ENCODE measurements around the gene NEU4. TPM values are rescaled to one million over a fixed set of nuclear protein-coding genes. Genes with fewer than 3 reads are reported as not detected.

NEU4 gene
- total RNA-seq, 1 donor from 2014 or later = 0.09 TPM

- H3K9ac ChIP-seq (ENCODE audit: low read length) = no peak overlapping the region
- peaks cover 15% of the 10 kb centered on the region for H3K9me3 ChIP-seq (ENCODE audit: insufficient read depth, low read depth, low read length)
- no peaks in the 10 kb centered on the region for H3K36me3 Mint-ChIP-seq (ENCODE audit: low read depth, unreplicated experiment)
- H3K79me2 ChIP-seq (ENCODE audit: insufficient read depth, low read length) = no peaks in the 10 kb centered on the region
- peaks cover 31% of the 10 kb centered on the region for H3K27me3 ChIP-seq (ENCODE audit: insufficient read depth, low read length)
- no peaks in the 10 kb centered on the region for H3K4me1 Mint-ChIP-seq (ENCODE audit: low read depth, unreplicated experiment)
- no peak overlapping the region for H2AFZ ChIP-seq (ENCODE audit: low read depth, low read length)
- H3K27ac Mint-ChIP-seq (ENCODE audit: unreplicated experiment) = no peak overlapping the region
- H3K4me3 Mint-ChIP-seq (ENCODE audit: unreplicated experiment) = no peak overlapping the region
- no peaks in the 10 kb centered on the region for H3K9me3 Mint-ChIP-seq (ENCODE audit: unreplicated experiment)
- peaks cover 20% of the 10 kb centered on the region for H4K20me1 ChIP-seq (ENCODE audit: insufficient read depth, low read length)
- TF ChIP-seq EZH2 (IDR thresholded peaks at IDR 0.05; ENCODE audit: insufficient read depth, low read length) (no peak), CTCF (IDR thresholded peaks at IDR 0.05; ENCODE audit: insufficient read depth, low read depth, low read length) (no peak)
- DNase-seq (ENCODE audit: low read depth) (no peak), FAIRE-seq (no peak)
- peaks cover 13% of the 10 kb centered on the region for H3K27me3 Mint-ChIP-seq (ENCODE audit: low read depth, unreplicated experiment)
- H3K36me3 ChIP-seq (ENCODE audit: insufficient read depth, low read length) = no peaks in the 10 kb centered on the region
- no peak overlapping the region for H3K27ac ChIP-seq (ENCODE audit: low read depth, low read length)
- peak overlapping the region; percentile 11 for H3K4me2 ChIP-seq (ENCODE audit: low read length)
- H3K4me1 ChIP-seq (ENCODE audit: insufficient read depth, low read length) = no peaks in the 10 kb centered on the region
- no peak overlapping the region for H3K4me3 ChIP-seq (ENCODE audit: insufficient read depth, low read depth, low read length)
These were observed 54.6 kb downstream of the NEU4 start for GRCh38 chr2:241863536-241863954.

- no peak overlapping the region for H3K27ac ChIP-seq (ENCODE audit: low read depth, low read length)
- no peak overlapping the region for H3K4me2 ChIP-seq (ENCODE audit: low read length)
- Mint-ChIP-seq H3K36me3 (ENCODE audit: low read depth, unreplicated experiment) (no peaks in the 10 kb centered on the region), H3K4me3 (ENCODE audit: unreplicated experiment) (no peak overlapping the region), H3K27me3 (ENCODE audit: low read depth, unreplicated experiment) (peaks cover 13% of the 10 kb centered on the region), H3K4me1 (ENCODE audit: low read depth, unreplicated experiment) (no peaks in the 10 kb centered on the region), H3K9me3 (ENCODE audit: unreplicated experiment) (no peaks in the 10 kb centered on the region), H3K27ac (ENCODE audit: unreplicated experiment) (no peak overlapping the region)
- peaks cover 15% of the 10 kb centered on the region for H3K9me3 ChIP-seq (ENCODE audit: insufficient read depth, low read depth, low read length)
- no peak overlapping the region for H2AFZ ChIP-seq (ENCODE audit: low read depth, low read length)
- peaks cover 35% of the 10 kb centered on the region for H3K27me3 ChIP-seq (ENCODE audit: insufficient read depth, low read length)
- FAIRE-seq (peak; percentile 63), DNase-seq (ENCODE audit: low read depth) (no peak)
- H3K79me2 ChIP-seq (ENCODE audit: insufficient read depth, low read length) = no peaks in the 10 kb centered on the region
- H3K4me3 ChIP-seq (ENCODE audit: insufficient read depth, low read depth, low read length) = no peak overlapping the region
- H3K4me1 ChIP-seq (ENCODE audit: insufficient read depth, low read length) = no peaks in the 10 kb centered on the region
- TF ChIP-seq EZH2 (IDR thresholded peaks at IDR 0.05; ENCODE audit: insufficient read depth, low read length) (no peak), CTCF (IDR thresholded peaks at IDR 0.05; ENCODE audit: insufficient read depth, low read depth, low read length) (no peak)
- peaks cover 20% of the 10 kb centered on the region for H4K20me1 ChIP-seq (ENCODE audit: insufficient read depth, low read length)
- H3K36me3 ChIP-seq (ENCODE audit: insufficient read depth, low read length) = no peaks in the 10 kb centered on the region
- H3K9ac ChIP-seq (ENCODE audit: low read length) = no peak overlapping the region
These were observed 55.3 kb downstream of the NEU4 start for GRCh38 chr2:241864168-241864849.

GRCh38 chr2:241864850-241865213 lies 55.8 kb downstream of the NEU4 start:
- FAIRE-seq = no peak
- H3K4me2 ChIP-seq (ENCODE audit: low read length) = no peak overlapping the region
- no peak for DNase-seq (ENCODE audit: low read depth)
- Mint-ChIP-seq H3K4me3 (ENCODE audit: unreplicated experiment) (no peak overlapping the region), H3K9me3 (ENCODE audit: unreplicated experiment) (no peaks in the 10 kb centered on the region), H3K36me3 (ENCODE audit: low read depth, unreplicated experiment) (no peaks in the 10 kb centered on the region), H3K27ac (ENCODE audit: unreplicated experiment) (no peak overlapping the region), H3K4me1 (ENCODE audit: low read depth, unreplicated experiment) (no peaks in the 10 kb centered on the region), H3K27me3 (ENCODE audit: low read depth, unreplicated experiment) (peaks cover 10% of the 10 kb centered on the region)
- peaks cover 20% of the 10 kb centered on the region for H4K20me1 ChIP-seq (ENCODE audit: insufficient read depth, low read length)
- H3K27me3 ChIP-seq (ENCODE audit: insufficient read depth, low read length) = peaks cover 35% of the 10 kb centered on the region
- H3K79me2 ChIP-seq (ENCODE audit: insufficient read depth, low read length) = no peaks in the 10 kb centered on the region
- peaks cover 15% of the 10 kb centered on the region for H3K9me3 ChIP-seq (ENCODE audit: insufficient read depth, low read depth, low read length)
- H3K4me3 ChIP-seq (ENCODE audit: insufficient read depth, low read depth, low read length) = no peak overlapping the region
- H3K9ac ChIP-seq (ENCODE audit: low read length) = no peak overlapping the region
- H3K27ac ChIP-seq (ENCODE audit: low read depth, low read length) = no peak overlapping the region
- H3K36me3 ChIP-seq (ENCODE audit: insufficient read depth, low read length) = no peaks in the 10 kb centered on the region
- H2AFZ ChIP-seq (ENCODE audit: low read depth, low read length) = no peak overlapping the region
- no peaks in the 10 kb centered on the region for H3K4me1 ChIP-seq (ENCODE audit: insufficient read depth, low read length)
- TF ChIP-seq CTCF (IDR thresholded peaks at IDR 0.05; ENCODE audit: insufficient read depth, low read depth, low read length) (no peak), EZH2 (IDR thresholded peaks at IDR 0.05; ENCODE audit: insufficient read depth, low read length) (no peak)

Data from astrocyte (in vitro differentiated cells and primary cell).